Osteoblast (primary cell): ENCODE results near the gene CHD9. TPM values are rescaled to one million over a fixed set of nuclear protein-coding genes. Genes with fewer than 3 reads are reported as not detected.
"Not testable (repeated sequence)": the region's sequence is repeated elsewhere in the genome, so short reads cannot be mapped to it uniquely, and the experiment has no call there.

Source experiments
- DNase-seq: peaks from one replicate; pipeline ENCODE4 v3.0.0; 2011; ENCODE audit warnings: low spot score, mixed read lengths; ENCODE audit not compliant: insufficient read length; ENCODE audit errors: missing footprints
- H2AFZ ChIP-seq: 2 replicates; pipeline ENCODE4 v1.6.0; 2011; ENCODE audit warnings: mild to moderate bottlenecking, low read length
- H3K27ac ChIP-seq: 2 replicates; pipeline ENCODE4 v1.5.1; 2011; ENCODE audit warnings: mild to moderate bottlenecking, low read depth, low read length, moderate library complexity
- H3K27me3 ChIP-seq: 2 replicates; pipeline ENCODE4 v1.6.0; 2012; ENCODE audit warnings: mild to moderate bottlenecking, control low read depth, inconsistent platforms, low read length, moderate library complexity; ENCODE audit not compliant: insufficient read depth
- H3K36me3 ChIP-seq: 2 replicates; pipeline ENCODE4 v1.5.1; 2011; ENCODE audit warnings: mild to moderate bottlenecking, low read length, control low read depth, moderate library complexity; ENCODE audit not compliant: insufficient read depth
- H3K4me1 ChIP-seq: 2 replicates; pipeline ENCODE4 v1.5.1; 2011; ENCODE audit warnings: mild to moderate bottlenecking, low read length, control low read depth, moderate library complexity; ENCODE audit not compliant: insufficient read depth
- H3K4me2 ChIP-seq: 2 replicates; pipeline ENCODE4 v1.6.0; 2011; ENCODE audit warnings: mild to moderate bottlenecking, low read length; ENCODE audit not compliant: insufficient read depth
- H3K4me3 ChIP-seq: fragments of 200-600 bp; sonication (generic); 3 replicates; pipeline ENCODE4 v1.5.1; 2012; ENCODE audit warnings: mild to moderate bottlenecking, low read length, inconsistent platforms; ENCODE audit not compliant: insufficient read depth
- H3K79me2 ChIP-seq: 2 replicates; pipeline ENCODE4 v1.6.0; 2012; ENCODE audit warnings: mild to moderate bottlenecking, low read length, control low read depth, inconsistent platforms; ENCODE audit not compliant: insufficient read depth
- H3K9me3 ChIP-seq: 2 replicates; pipeline ENCODE4 v1.5.1; 2011; ENCODE audit warnings: low read depth, low read length, control low read depth
- H4K20me1 ChIP-seq: 2 replicates; pipeline ENCODE4 v1.6.0; 2012; ENCODE audit warnings: mild to moderate bottlenecking, low read length, control low read depth; ENCODE audit not compliant: insufficient read depth
- CTCF ChIP-seq: IDR thresholded peaks from 2 replicates; pipeline ENCODE4 v1.5.1; 2011; ENCODE audit warnings: mild to moderate bottlenecking, low read depth, low read length, moderate library complexity; ENCODE audit errors: extremely low read depth
- total RNA-seq: library from RNA; depleted of rRNA; stranded (reverse); fragments of >200 nt; gene quantifications from 2 replicates; pipeline ENCODE4 v1.2.3, GENCODE V29; 2012

The CHD9 gene
- total RNA-seq, 1 donor, result 83.6 TPM

DNA sequence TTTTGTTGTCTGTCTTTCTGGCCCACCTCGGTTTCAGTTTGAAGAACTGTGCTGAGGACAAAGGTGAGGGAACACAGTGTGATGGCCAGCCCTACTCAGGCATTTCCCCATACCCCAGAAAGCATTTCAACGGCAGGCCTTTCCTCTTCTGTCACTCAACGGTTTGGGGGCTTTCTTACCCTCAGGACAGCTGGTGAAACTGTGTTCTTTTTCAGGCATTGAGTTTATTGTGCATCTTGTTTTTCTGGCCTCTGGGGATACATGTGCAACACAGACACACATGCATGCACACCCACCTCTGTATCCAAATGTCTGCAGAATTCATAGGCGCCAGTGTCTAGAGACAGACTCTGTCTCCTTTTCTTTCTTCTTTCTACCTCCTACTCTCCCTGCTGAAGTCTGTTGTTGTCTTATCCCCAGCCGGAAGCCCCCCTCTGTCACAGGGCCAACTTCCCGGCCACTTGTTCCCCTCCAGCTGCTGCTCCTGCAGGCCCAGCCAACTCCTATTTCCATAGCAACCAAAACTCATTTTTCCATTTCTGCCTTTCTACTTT is 17.0 kb downstream of the CHD9 start:
- Histone ChIP-seq H3K4me2 (no peak overlapping the region), H3K4me1 (no peaks in the 10 kb centered on the region), H3K9me3 (no peaks in the 10 kb centered on the region), H4K20me1 (no peaks in the 10 kb centered on the region), H3K27me3 (no peaks in the 10 kb centered on the region), H3K27ac (no peak overlapping the region), H3K4me3 (no peak overlapping the region), H3K79me2 (peaks cover 54% of the 10 kb centered on the region), H2AFZ (no peak overlapping the region), H3K36me3 (peaks cover 4% of the 10 kb centered on the region)
- DNase-seq, result no peak
- no peak for TF ChIP-seq CTCF

GRCh38 chr16:53073022-53073421 is 18.2 kb downstream of the CHD9 start:
- no peaks in the 10 kb centered on the region for H3K36me3 ChIP-seq
- no peak overlapping the region for H3K4me2 ChIP-seq
- H2AFZ ChIP-seq, result no peak overlapping the region
- H3K27ac ChIP-seq, result no peak overlapping the region
- peaks cover 47% of the 10 kb centered on the region for H3K79me2 ChIP-seq
- TF ChIP-seq CTCF, result no peak
- DNase-seq, result no peak
- no peaks in the 10 kb centered on the region for H3K9me3 ChIP-seq
- no peaks in the 10 kb centered on the region for H3K27me3 ChIP-seq
- H3K4me3 ChIP-seq, result no peak overlapping the region
- H3K4me1 ChIP-seq, result no peaks in the 10 kb centered on the region
- H4K20me1 ChIP-seq, result no peaks in the 10 kb centered on the region

DNA sequence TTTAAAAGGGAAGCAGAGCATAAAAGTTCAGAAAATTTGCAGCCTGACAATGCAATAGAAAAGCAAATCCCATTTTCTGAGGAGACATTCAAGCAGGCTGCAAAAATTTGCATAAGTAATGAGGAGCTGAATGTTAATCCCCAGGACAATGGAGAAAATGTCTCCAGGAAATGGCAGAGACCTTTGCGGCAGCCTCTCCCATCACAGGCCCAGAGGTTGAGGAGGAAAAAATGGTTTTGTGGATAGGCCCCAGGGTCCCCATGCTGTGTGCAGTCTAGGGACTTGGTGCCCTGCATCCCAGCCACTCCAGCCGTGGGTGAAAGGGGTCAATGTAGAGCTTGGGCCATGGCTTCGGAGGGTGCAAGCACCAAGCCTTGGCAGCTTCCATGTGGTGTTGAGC is 19.5 kb downstream of the CHD9 start:
- H3K9me3 ChIP-seq, H3K27ac ChIP-seq, H3K4me3 ChIP-seq, DNase-seq, H3K4me2 ChIP-seq, H3K36me3 ChIP-seq, H4K20me1 ChIP-seq, H3K27me3 ChIP-seq, H2AFZ ChIP-seq, H3K4me1 ChIP-seq: not testable (repeated sequence)
- peaks cover 49% of the 10 kb centered on the region for H3K79me2 ChIP-seq

GRCh38 chr16:53075461-53075860 is 20.7 kb downstream of the CHD9 start:
- not testable (repeated sequence) for H3K27ac ChIP-seq, H3K4me1 ChIP-seq, H3K4me2 ChIP-seq, H3K4me3 ChIP-seq, H3K36me3 ChIP-seq, DNase-seq, H2AFZ ChIP-seq, H3K27me3 ChIP-seq, H3K9me3 ChIP-seq, H4K20me1 ChIP-seq
- peaks cover 45% of the 10 kb centered on the region for H3K79me2 ChIP-seq

GRCh38 chr16:53078247-53078646 is 23.5 kb downstream of the CHD9 start:
- Histone ChIP-seq H3K27ac (no peak overlapping the region), H3K36me3 (no peaks in the 10 kb centered on the region), H2AFZ (no peak overlapping the region), H3K79me2 (peaks cover 39% of the 10 kb centered on the region), H4K20me1 (peaks cover 3% of the 10 kb centered on the region), H3K4me2 (no peak overlapping the region), H3K4me3 (no peak overlapping the region), H3K9me3 (no peaks in the 10 kb centered on the region), H3K4me1 (peaks cover 20% of the 10 kb centered on the region), H3K27me3 (no peaks in the 10 kb centered on the region)
- DNase-seq, result no peak
- no peak for TF ChIP-seq CTCF
